Hepatic stellate cell (primary cell): ENCODE measurements around the gene DNAJA4.

Experiments
- DNase-seq: peaks from one replicate; pipeline ENCODE4 v3.0.0; 2011; ENCODE audit warnings: low spot score

The DNAJA4 gene

DNA sequence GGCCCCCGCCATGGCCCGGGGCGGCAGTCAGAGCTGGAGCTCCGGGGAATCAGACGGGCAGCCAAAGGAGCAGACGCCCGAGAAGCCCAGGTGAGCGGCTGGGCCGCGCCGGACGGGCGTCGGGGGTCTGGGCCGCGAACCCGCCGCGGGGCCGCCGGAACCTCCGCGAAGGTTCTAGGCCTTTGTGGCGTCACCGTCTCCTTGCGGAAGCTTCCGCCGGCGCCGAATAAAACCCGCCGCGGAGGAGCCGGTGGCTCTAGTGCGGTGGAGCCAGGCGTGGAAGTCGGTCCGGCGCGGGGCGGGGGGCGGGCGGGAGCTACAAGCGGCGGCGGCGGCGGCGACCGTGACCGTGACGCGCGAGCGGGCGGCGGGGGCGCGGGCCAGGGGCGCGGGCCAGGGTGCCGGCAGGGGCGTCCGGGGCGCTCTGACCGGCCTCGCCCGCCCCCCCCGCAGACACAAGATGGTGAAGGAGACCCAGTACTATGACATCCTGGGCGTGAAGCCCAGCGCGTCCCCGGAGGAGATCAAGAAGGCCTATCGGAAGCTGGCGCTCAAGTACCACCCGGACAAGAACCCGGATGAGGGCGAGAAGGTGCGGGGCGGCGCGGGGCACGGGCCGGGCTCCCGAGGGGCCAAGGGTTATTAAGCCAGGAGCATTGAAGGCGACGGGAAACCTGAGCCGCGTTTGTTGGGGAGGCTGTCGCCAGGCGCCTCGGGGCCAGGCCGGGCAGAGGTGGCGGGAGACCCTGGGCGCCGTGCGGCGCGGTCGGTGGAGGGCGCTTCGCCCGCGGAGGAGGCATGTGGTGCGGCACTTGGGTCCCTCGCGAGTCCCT lies at the start of gene DNAJA4:
DNAJA4 (plus strand) TSS at position 259 of the 833 bp plus-strand sequence; CDS start at position 461, 202 bp downstream.
- DNase-seq = peak; percentile 36

DNA sequence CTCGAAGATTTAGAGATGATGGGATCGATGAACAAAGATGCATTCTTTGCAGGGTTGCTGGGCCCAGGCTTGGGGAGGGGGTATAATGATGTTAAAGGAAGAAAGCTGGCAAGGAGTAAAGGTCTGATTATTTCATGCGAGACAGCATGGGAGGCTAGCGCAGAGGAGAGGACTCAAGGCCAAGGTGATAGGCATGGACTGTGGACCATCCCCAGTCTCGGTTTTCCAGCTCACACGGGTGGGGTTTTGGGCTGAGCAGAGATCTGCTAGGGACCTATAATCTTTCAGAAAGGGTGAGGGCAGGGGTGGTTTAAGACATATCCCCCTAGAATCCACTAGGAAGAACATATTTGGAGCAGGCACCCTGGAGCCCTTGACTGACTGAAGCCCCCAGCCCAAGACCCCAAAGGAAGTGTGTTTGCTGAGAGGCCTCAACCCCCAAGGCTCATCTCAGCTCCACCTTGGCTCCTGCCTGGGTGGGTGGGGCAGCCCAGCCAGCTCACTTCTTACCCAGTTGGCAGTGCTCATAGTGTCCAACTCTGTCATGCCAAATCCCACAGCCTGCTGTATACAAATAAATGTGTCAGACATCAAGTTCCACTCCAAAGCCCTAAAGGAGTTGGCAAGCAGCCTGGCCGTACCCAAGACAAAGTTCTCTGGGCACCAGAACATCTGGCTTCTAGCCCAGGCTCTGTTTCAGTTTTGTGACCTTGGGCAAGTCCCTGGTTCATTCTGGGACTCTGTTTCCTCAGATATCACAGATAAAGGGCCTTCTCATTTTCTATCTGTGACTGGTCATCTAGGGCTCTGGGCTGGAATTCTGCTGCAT lies 47.9 kb upstream of the DNAJA4 start:
- no peak for DNase-seq

DNA sequence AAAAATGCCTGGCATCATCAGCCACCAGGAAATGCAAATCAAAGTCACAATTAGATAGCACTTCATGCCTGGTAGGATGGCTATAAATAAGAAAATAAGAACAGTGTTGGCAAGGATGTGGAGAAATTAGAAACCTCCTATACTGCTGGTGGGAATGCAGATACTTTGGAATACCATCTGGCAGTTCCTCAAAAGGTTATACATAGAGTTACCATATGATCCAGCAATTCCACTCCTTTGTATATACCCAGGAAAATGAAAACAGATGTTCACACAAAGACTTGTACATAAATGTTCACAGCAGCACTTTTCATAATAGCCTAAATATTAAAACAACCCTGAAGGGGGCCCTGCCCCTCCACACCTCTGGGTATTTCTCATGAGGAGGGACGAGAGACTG lies 43.6 kb upstream of the DNAJA4 start:
- no peak for DNase-seq

DNA sequence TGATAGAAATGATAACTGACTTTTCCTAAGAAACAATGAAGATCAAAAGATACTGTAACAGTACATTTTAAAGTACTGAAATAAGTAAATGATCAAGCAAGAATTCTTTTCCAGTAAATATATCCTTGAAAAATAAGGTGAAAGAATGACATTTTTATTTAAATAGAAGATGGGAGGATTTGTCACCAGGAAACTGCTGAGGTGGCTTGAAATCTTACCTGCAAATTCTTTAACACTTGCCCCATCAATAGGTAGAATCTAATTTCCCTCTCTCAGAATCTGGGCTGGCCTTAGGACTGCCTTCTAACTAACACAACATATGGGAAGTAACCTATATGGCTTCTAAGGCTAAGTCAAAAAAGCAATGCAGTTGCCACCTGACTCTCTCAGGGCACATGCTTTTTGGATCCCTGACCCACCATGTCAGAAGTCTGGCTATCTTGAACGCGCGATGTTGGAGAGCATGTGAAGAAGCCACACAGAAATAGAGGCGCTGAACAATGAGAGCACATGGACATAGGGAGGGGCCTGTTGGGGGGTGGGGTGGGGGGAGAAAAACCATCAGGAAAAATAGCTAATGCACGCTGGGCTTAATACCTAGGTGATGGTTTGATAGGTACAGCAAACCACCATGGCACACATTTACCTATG lies 41.5 kb upstream of the DNAJA4 start:
- no peak for DNase-seq

DNA sequence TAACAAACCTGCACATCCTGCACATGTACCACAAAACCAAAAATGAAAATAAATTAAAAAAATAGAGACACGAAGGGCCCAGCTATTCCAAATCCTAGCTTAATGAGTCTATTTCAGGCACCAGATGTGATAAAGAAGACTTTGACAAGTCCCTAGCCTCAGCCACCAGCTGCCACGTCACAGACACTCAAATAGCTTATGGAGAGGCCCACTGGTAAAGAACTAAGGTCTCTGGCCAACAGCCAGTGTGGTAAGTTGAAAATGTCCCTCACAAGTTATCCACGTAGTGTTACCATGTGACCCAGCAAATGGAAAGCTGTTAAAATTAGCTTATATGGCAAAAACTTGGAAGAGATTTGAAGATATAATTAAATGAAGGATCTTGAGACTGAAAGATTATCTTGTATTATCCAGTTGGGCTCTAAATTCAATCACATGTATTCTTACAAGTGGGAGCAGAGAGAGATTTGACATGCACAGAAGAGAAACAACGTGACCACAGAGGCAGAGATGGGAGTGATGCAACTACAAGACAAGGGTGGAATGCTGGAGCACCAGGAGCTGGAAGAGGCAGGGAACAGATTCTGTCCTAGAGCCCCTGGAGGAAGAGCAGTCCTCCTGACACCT lies 40.9 kb upstream of the DNAJA4 start:
- DNase-seq = no peak

DNA sequence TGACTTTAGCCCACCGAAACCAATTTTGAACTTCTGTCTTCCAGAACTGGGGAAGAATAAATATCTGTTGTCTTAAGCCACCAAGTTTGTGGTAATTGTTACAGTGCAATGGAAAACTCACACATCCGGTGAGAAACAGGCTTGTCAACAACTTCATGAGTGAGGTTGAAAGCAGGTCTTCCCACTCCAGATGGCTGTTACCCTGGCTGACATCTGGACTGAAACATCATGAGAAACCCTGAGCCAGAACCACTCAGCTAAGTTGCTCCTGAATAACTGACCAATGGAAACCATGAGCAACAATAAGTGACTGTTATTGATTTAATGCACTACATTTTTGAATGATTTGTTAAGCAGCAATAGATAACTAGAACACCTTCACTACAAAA lies 40.3 kb upstream of the DNAJA4 start:
- no peak for DNase-seq

DNA sequence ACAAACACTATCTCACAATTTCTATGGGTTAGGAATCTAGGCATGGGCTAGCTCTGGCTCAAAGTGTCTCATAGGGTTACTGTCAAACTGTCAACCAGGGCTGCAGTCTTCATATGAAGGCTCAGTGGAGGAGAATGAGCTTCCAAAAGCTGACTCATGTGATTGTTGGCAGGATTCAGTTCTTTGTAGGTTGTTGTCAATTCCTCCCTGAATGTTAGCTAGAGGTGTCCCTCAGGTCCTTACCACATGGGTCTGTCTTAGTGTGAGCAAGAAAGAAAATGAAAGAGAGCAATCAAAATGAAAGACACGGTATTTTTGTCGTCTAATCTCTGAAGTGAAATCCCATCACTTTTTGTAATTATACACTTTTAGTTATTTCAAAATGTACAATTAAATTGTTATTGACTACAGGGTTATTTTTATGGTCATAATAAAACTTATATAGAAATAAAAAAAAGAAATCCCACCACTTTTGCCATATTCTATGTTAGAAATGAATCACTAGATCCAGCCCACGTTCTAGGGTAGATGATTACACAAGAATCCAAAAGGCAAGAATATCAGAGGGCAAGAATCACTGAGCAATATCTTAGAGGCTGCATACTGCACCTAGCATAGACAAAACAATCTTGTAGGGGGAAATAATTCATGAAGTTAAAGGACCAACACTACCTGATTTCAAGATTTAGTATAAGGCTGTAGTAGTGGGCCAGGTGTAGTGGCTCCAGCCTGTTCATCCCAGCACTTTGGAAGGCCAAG lies 38.4 kb upstream of the DNAJA4 start:
- no peak for DNase-seq

DNA sequence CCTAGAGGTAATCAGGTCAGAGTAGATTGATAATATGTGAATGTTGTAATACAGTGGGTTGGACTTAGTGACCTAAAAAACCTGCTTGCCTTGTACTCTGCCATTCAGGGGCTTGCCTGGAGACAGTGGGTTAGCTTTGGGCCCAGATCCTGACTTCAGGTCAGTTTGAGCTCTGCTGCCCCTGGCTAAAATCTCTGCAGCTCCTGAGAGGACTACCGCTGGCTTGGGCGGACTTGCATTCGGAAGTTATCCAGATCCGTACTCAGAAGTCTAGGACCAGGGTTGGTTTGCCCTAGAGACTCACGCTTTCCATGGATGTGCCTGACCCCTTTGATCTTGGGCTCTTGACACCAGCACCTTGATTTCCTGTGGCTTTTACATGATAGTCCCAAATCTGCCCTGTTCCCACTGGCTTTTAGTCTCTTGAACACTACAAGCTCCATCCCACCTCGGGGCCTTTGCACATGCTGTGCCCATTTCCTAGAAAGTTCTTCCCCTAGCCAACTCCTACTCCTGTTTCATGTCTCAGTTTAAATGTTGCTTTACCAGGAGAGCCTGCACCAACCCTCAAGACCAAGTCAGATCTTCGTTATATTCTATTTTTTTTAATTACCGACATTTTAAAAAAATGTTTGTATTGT lies 35.9 kb upstream of the DNAJA4 start:
- DNase-seq = no peak

DNA sequence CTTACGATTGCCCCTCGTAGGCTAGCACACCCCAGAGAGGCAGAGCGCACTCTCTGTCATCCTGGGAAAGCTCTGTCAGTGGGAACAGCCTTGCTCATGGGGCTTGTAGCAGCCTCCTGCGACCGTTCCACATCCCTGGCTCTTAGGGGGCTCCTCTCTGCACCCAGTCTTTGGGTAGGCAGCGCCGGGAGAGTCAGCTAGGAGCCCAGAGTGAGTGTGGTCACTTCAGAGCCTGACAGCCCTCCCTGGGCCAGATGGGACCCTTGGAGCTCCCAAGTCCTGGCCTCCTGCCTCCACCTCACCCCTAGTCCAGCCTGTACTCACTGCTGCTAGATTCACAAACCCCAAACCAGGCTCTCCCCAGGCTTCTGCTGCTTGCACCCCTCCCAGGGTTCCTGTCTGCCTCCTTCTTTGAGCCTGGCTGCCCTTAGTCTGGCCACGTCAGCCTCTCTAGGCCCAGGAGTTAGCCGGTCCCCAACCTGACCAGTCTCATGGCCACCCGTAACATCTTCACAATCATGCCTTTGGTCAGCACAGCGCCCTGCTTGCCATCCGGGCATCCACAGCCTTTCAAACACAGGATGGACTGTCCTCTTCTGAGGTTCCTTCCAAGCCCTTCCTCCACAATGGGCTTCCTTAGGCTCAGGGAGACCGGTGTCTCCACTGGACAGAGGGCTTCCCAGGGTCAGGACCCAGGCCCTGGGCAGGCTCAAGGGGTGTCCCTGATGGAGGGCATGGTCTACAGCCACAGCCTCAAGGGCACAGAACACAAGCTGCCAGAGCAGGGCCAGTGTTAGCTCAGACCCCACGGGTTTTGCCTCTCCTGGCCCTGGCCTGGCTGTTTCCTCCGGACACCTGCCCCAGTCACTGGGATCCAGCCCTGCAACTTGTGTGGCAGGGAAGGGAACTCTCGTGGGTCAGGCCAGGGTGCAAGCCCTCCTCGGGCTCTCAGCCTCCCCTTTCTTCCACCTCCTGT lies 34.6 kb upstream of the DNAJA4 start:
- no peak for DNase-seq

DNA sequence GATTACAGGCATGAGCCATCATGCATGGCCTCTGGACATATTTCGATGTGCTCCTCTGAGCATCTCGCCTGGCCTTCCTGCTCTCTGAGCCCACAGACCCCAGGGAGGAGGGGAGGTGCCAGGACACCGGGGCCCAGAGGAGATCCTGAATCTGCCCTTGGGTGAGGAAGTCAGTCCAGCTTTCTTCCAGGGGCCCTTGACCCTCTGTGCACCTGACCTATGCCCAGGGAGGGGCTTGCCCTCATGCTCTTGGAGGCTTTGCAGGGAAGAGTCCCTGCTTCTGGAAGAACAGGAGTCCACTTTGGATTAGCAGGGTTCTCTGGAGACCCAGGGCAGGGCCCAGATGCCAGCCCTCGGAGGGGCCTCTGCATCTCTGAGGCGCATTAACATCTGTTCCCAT lies 31.4 kb upstream of the DNAJA4 start:
- no peak for DNase-seq

DNA sequence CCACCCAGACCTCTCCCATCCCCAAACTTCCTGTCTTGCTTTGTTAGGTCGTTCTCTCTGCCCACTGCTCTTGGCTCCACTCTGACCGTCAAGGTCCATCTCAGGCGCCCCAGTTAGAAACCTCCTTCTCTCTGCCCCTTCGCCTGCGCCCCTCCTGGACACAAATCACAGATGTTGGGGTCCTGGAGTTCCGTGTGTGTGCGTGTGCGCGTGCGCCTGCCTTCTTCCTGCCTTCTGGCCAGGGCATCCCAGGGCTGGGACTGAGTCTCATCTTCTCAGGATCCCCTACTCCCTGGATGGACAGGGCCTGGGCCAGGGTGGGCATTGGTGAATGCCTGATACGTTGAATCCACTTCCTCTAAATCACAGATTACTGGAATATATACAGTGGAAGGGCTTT lies 30.9 kb upstream of the DNAJA4 start:
- no peak for DNase-seq

DNA sequence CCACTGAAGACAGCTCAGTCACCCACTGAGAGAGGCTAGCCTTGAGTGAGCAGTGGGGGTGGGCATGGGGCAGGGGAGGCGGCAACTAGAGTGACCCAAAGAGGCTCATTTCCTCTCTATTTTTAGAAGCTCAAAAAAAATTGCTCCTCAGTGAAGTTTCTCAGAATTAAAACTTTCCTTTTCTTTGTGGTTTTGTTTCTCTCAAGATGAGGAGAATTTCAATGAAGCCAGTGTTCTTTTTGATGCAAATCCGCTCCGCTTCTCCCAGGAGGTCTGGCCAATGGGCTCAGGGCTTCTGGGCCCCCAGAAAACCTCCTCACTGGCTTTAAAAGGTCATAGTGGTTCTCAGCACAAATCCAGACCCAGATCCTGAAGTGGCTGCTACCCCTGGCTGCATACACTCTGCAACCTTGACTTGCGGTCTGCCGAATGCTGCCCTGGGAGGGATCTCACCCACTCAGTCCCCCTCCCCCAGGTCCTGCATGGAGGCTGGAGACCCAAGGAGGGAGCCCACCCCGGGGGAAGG lies 29.8 kb upstream of the DNAJA4 start, which contains the start of gene ACSBG1:
ACSBG1 (minus strand) TSS at position 51 of the 526 bp plus-strand sequence. CDS start 64 bp downstream, outside the sequence.
- DNase-seq = no peak

DNA sequence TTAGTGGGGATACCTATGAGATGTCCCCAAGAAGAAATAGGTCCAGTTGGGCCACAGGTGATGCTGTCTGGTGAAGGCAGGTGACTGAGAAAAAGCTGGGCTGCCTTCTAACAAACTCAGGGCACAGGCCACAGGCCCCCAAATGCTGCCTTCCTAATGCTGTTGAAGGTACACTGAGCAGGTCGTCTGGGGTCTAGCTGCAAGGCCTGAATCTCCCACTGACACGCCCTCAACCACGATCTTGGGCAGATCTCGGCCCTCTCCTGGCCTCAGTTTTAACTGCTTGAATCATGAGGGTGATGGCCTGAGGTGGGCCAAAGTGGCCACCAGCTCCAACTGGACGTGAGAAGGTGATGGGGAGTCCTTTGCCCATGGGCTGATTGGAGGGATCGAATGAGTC lies 27.9 kb upstream of the DNAJA4 start:
- DNase-seq = no peak

DNA sequence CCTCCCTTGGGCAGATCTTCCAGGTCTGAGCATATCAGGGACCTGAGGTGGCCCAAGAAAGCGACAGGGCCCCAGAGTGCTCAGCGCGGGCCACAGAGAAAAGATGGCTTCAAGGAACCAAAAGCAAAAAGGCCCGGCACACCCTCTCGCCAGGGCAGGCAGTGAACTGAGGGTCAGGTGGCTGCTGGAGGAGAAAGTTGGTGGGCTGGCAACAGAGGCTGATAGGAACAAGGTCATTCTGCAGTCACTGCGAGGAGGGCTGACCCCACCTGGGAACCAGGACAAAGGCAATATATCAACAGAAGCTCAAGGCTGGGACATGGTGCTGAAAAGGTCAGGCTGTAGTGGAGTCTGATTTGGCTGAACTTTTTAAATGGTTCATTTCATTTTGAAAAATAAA lies 27.2 kb upstream of the DNAJA4 start:
- no peak for DNase-seq

DNA sequence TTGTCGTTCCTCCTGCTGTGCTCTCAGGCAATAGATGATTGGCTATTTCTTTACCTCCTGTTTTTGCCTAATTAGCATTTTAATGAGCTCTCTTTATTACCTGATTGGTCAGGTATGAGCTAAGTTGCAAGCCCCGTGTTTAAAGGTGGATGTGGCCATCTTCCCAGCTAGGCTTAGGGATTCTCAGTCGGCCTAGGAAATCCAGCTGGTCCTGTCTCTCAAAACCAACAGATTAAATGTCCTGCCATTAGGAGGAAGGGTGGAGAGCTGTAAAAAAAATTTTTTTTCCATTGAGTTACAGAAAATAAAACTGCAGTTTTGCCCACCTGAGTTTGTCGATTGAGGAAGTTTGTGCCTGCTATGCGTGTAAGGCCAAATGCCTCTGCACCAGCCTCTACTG lies 24.6 kb upstream of the DNAJA4 start:
- DNase-seq = no peak

DNA sequence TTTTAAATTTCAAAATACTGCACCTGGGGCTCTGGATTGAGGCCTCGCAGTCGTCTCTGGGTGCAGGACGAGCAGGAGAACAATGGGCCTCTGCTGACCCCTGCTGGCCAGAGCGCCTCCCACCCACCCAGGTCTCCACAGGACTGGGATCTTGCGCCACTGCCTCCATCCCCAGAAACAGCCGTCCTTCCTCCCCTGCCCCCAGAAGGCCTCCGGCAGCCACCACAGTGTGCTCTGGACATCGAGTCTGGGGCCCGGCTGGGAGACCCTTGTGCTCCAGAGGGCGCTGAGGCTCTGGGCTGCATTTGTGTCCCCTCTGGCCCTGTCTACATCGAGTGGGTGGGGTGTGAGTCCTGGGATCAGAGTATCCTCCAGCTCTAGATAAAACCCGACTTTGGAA lies 23.3 kb upstream of the DNAJA4 start:
- peak; percentile 88 for DNase-seq

DNA sequence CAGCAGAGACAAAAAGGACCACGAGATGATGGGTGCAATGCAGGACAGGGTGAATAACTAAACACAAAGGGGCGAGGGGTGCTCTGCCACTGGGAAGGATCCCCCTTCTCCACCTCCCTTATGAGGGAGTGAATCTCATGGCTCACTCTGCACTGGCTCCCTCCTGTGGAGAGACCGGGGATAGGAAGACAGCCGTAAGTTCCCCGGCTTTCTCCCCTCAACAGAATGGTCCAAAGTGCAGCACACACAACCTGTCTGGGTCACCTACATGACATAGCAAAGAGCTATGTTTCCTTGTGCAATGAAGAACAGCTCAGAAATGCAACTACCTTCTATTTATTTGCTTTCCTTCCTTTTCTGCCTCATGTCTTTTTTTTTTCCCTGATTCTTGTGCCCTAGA lies 22.2 kb upstream of the DNAJA4 start:
- no peak for DNase-seq

DNA sequence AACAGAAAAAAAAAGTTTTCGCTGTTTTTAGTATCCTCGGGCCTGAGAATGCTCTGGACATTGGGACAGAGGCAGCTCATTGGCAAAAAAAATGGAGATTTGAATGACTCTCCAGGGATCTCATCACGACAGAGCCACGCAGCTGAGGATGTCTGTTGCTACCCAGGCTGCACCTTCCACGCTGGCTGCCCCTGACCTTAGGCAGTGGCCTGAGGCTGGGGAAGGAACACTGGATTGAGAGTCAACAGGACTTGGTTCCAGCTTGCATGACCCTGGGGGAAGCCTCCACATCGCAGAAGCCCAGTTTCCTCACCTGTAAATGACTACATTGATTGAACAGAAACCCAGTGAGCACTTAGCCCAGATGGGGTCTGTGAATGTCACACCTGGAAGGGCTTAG lies 21.3 kb upstream of the DNAJA4 start:
- DNase-seq = no peak

DNA sequence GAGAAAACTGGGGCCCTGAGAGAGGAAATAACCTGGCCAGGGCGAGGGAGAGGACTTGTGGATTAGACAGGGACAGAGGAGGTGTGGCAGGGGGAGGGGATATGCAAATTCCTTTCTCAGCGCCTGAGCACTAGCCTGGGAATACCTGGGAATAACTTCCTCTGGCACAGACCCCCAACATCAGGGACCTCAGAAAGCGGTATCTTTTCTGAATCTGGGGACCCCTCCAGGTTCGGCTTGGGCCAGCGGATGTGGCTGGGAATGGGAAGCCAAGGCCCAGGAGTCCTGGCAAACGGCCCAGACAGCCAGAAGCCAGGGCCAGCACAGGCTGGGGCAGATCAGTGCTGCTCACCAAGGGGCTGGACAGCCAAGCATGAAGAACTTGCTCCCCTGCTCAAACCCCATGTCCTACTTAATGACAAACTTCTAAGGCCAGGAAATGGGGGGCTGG lies 20.8 kb upstream of the DNAJA4 start:
- peak; percentile 63 for DNase-seq
